ENCODE results near the gene PADI2. TPM values are rescaled to one million over a fixed set of nuclear protein-coding genes. Genes with fewer than 3 reads are reported as not detected.
"Not testable (repeated sequence)": the region's sequence is repeated elsewhere in the genome, so short reads cannot be mapped to it uniquely, and the experiment has no call there.

The PADI2 gene
- total RNA-seq, 1 experiment from 2014 or later: 0.16 TPM

- TF ChIP-seq CTCF (IDR thresholded peaks at IDR 0.05; ENCODE audit: unreplicated experiment): no peak
- H3K36me3 Mint-ChIP-seq (ENCODE audit: insufficient read depth, unreplicated experiment): no peaks in the 10 kb centered on the region
- intact Hi-C loops (cut with micrococcal nuclease): loop anchor here (10.0 kb wide), 1 partner anchor 267 kb away; no protein-coding TSS in a partner anchor
- ChIA-PET POLR2A (no interaction called here), CTCF (interaction anchor here (0.5 to 0.7 kb wide), 2 partner anchors 8 to 353 kb away, joined by 3 to 4 read pairs; no protein-coding TSS in a partner anchor)
- no peak overlapping the region for H3K27ac Mint-ChIP-seq (ENCODE audit: low read depth, unreplicated experiment)
- H3K4me3 Mint-ChIP-seq (ENCODE audit: unreplicated experiment): no peak overlapping the region
- no peaks in the 10 kb centered on the region for H3K27me3 Mint-ChIP-seq (ENCODE audit: insufficient read depth, unreplicated experiment)
- H3K4me1 Mint-ChIP-seq (ENCODE audit: insufficient read depth, unreplicated experiment): no peaks in the 10 kb centered on the region
- BruUV-seq (replicated peaks): no TSS peak
- no peaks in the 10 kb centered on the region for H3K9me3 Mint-ChIP-seq (ENCODE audit: unreplicated experiment)
- DNase-seq (ENCODE audit: unreplicated experiment): no peak
Observed at GRCh38 chr1:17067465-17068240, 51.6 kb downstream of the PADI2 start.

DNA sequence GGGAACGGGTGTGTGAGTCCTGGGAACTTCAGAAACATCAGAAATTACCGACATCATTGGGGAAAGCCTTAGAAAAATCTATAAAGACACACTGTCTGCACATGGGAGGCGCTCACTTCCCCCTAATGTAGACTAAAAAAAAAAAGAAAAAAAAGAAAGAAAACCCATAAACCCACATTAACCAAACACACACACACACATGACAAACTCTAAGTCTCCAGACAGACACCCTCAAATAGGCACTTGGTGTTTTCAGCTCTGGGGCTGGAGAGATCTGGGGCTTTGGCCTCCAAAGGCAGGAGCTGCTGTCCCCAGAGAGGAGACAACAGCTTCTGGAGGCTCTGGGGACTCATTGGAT is 52.2 kb downstream of the PADI2 start:
- CTCF ChIA-PET: interaction anchor here (0.5 to 0.7 kb wide), 2 partner anchors 8 to 353 kb away, joined by 3 to 4 read pairs; no protein-coding TSS in a partner anchor
- TF ChIP-seq CTCF (IDR thresholded peaks at IDR 0.05; ENCODE audit: unreplicated experiment): no peak
- Mint-ChIP-seq H3K36me3 (ENCODE audit: insufficient read depth, unreplicated experiment) (no peaks in the 10 kb centered on the region), H3K4me3 (ENCODE audit: unreplicated experiment) (no peak overlapping the region), H3K4me1 (ENCODE audit: insufficient read depth, unreplicated experiment) (no peaks in the 10 kb centered on the region), H3K9me3 (ENCODE audit: unreplicated experiment) (no peaks in the 10 kb centered on the region), H3K27ac (ENCODE audit: low read depth, unreplicated experiment) (no peak overlapping the region), H3K27me3 (ENCODE audit: insufficient read depth, unreplicated experiment) (no peaks in the 10 kb centered on the region)
- POLR2A ChIA-PET: no interaction called here
- intact Hi-C loops (cut with micrococcal nuclease): loop anchor here (10.0 kb wide), 1 partner anchor 268 kb away; no protein-coding TSS in a partner anchor
- BruUV-seq (replicated peaks): no TSS peak
- no peak for DNase-seq (ENCODE audit: unreplicated experiment)

DNA sequence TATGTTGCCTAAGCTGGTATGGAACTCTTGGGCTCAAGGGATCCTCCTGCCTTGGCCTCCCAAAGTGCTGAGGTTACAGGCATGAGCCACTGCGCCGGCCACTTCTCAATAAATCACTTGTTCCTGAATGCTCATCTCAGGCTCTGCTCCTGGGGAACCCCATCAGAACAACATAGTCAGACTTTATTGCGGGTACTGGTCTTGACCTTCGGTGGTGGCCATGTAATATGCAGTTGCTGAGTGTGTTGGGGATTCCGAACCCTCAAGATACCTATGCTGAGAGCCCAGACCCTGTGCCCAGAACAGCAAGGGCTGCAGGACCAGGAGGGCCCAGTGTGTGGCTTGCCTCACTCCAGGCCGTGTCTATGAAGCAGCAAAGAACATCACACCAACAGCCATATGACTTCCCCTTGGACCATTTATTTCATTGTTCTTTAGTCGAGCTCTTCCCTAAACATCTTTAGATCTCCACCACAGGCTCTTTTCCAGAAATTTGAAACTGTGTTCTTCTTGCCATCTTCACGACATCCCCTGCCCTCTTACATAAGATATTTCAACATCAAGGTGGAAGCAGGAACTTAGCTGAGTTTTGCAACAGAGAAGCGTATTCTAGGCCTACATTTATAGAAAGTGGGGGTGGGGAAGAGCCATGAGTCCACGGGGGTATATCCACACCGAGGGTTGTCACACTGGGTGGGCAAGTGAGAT is 52.7 kb downstream of the PADI2 start:
- Mint-ChIP-seq H3K4me3 (ENCODE audit: unreplicated experiment) (no peak overlapping the region), H3K27ac (ENCODE audit: low read depth, unreplicated experiment) (no peak overlapping the region), H3K36me3 (ENCODE audit: insufficient read depth, unreplicated experiment) (no peaks in the 10 kb centered on the region), H3K4me1 (ENCODE audit: insufficient read depth, unreplicated experiment) (no peaks in the 10 kb centered on the region), H3K9me3 (ENCODE audit: unreplicated experiment) (no peaks in the 10 kb centered on the region), H3K27me3 (ENCODE audit: insufficient read depth, unreplicated experiment) (no peaks in the 10 kb centered on the region)
- no peak for TF ChIP-seq CTCF (IDR thresholded peaks at IDR 0.05; ENCODE audit: unreplicated experiment)
- no TSS peak for BruUV-seq (replicated peaks)
- ChIA-PET POLR2A (interaction anchor here (0.5 kb wide), 1 partner anchor 56 kb away, joined by 3 read pairs; no protein-coding TSS in a partner anchor), CTCF (interaction anchor here (0.7 kb wide), 1 partner anchor 9 kb away, joined by 3 read pairs; no protein-coding TSS in a partner anchor)
- DNase-seq (ENCODE audit: unreplicated experiment): peak; percentile 11
- intact Hi-C loops (cut with micrococcal nuclease): loop anchor here (10.0 kb wide), 1 partner anchor 268 kb away; no protein-coding TSS in a partner anchor

- CTCF ChIA-PET: interaction anchor here (0.7 to 3.8 kb wide), 5 partner anchors 9 to 233 kb away, joined by 3 to 14 read pairs (median 4); no protein-coding TSS in a partner anchor
- Mint-ChIP-seq H3K9me3 (ENCODE audit: unreplicated experiment) (no peaks in the 10 kb centered on the region), H3K36me3 (ENCODE audit: insufficient read depth, unreplicated experiment) (no peaks in the 10 kb centered on the region), H3K4me1 (ENCODE audit: insufficient read depth, unreplicated experiment) (no peaks in the 10 kb centered on the region), H3K27ac (ENCODE audit: low read depth, unreplicated experiment) (no peak overlapping the region), H3K4me3 (ENCODE audit: unreplicated experiment) (no peak overlapping the region), H3K27me3 (ENCODE audit: insufficient read depth, unreplicated experiment) (no peaks in the 10 kb centered on the region)
- BruUV-seq (replicated peaks): no TSS peak
- POLR2A ChIA-PET: interaction anchor here (0.6 kb wide), 1 partner anchor 150 kb away, joined by 3 read pairs; no protein-coding TSS in a partner anchor
- no peak for TF ChIP-seq CTCF (IDR thresholded peaks at IDR 0.05; ENCODE audit: unreplicated experiment)
- DNase-seq (ENCODE audit: unreplicated experiment): no peak
- intact Hi-C loops (cut with micrococcal nuclease): loop anchor here (10.0 kb wide), 1 partner anchor 269 kb away; no protein-coding TSS in a partner anchor
Observed at GRCh38 chr1:17065666-17066065, 53.6 kb downstream of the PADI2 start.

DNA sequence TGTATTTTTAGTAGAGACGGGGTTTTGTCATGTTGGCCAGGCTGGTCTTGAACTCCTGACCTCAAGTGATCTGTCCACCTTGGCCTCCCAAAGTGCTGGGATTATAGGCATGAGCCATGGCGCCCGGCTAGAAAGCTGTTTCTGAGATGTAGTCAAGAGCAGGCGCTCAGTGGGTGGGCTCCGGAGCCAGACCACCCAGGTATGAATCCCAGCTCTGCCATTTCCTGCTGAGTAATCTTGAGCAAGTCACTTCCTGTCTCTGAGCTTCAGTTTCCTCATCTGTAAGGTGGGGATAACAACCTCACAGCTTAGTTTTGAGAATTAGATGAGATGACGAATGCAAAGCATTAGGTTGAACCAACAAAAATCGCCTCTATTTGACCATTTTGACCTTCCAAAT is 56.5 kb downstream of the PADI2 start:
- ChIA-PET CTCF (interaction anchor here (0.9 to 4.0 kb wide), 6 partner anchors 14 to 174 kb away, joined by 4 to 24 read pairs (median 10); no protein-coding TSS in a partner anchor), POLR2A (interaction anchor here (0.6 kb wide), 1 partner anchor 14 kb away, joined by 3 read pairs; no protein-coding TSS in a partner anchor)
- H3K27ac Mint-ChIP-seq (ENCODE audit: low read depth, unreplicated experiment); H3K4me3 Mint-ChIP-seq (ENCODE audit: unreplicated experiment); DNase-seq (ENCODE audit: unreplicated experiment); H3K36me3 Mint-ChIP-seq (ENCODE audit: insufficient read depth, unreplicated experiment); H3K9me3 Mint-ChIP-seq (ENCODE audit: unreplicated experiment); H3K4me1 Mint-ChIP-seq (ENCODE audit: insufficient read depth, unreplicated experiment); H3K27me3 Mint-ChIP-seq (ENCODE audit: insufficient read depth, unreplicated experiment); BruUV-seq (replicated peaks): not testable (repeated sequence)
- intact Hi-C loops (cut with micrococcal nuclease): loop anchor here (10.0 kb wide), 1 partner anchor 272 kb away; no protein-coding TSS in a partner anchor

All from MCF 10A (cell line).